ENCODE data around the gene NEUROG1. TPM values are rescaled to one million over a fixed set of nuclear protein-coding genes. Genes with fewer than 3 reads are reported as not detected.

NEUROG1 gene
- total RNA-seq, 1 donor from 2014 or later: 3.7 TPM

DNA sequence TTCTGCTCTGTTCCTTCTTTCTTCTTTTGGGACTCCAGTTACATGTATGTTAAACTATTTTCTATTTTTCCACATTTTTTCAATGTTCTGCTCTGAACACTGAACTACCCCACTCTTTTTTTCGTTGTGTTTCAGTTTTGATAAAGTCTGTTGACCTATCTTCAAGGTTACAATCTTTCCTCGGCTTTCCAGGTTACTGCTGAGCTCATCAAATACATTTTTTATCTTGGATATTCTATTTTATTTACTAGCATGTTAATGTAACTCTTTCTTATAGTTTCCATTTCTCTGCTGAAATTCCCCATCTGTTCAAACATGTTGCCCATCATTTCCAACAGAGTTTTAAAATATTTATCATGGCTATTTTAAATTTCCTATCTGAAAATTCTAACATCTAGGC lies 13.8 kb downstream of the NEUROG1 start:
- peaks cover 24% of the 10 kb centered on the region for H3K9me3 Mint-ChIP-seq
- peaks cover 75% of the 10 kb centered on the region for H3K27me3 Mint-ChIP-seq
- peaks cover 6% of the 10 kb centered on the region for H3K36me3 Mint-ChIP-seq
- no peak overlapping the region for H3K4me3 Mint-ChIP-seq
- DNase-seq (ENCODE audit: extremely low spot score, unreplicated experiment): no peak
- TF ChIP-seq, protein P1, sequence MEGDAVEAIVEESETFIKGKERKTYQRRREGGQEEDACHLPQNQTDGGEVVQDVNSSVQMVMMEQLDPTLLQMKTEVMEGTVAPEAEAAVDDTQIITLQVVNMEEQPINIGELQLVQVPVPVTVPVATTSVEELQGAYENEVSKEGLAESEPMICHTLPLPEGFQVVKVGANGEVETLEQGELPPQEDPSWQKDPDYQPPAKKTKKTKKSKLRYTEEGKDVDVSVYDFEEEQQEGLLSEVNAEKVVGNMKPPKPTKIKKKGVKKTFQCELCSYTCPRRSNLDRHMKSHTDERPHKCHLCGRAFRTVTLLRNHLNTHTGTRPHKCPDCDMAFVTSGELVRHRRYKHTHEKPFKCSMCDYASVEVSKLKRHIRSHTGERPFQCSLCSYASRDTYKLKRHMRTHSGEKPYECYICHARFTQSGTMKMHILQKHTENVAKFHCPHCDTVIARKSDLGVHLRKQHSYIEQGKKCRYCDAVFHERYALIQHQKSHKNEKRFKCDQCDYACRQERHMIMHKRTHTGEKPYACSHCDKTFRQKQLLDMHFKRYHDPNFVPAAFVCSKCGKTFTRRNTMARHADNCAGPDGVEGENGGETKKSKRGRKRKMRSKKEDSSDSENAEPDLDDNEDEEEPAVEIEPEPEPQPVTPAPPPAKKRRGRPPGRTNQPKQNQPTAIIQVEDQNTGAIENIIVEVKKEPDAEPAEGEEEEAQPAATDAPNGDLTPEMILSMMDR (conservative IDR thresholded peaks at IDR 0.05): no peak
- H3K4me1 Mint-ChIP-seq (ENCODE audit: unreplicated experiment): no peaks in the 10 kb centered on the region
- no peak overlapping the region for H3K27ac Mint-ChIP-seq

GRCh38 chr5:135517631-135518030 lies 18.1 kb downstream of the NEUROG1 start:
- TF ChIP-seq, protein P1 (conservative IDR thresholded peaks at IDR 0.05): no peak
- Mint-ChIP-seq H3K4me1 (ENCODE audit: unreplicated experiment) (no peaks in the 10 kb centered on the region), H3K9me3 (peaks cover 19% of the 10 kb centered on the region), H3K27ac (no peak overlapping the region), H3K27me3 (peaks cover 43% of the 10 kb centered on the region), H3K36me3 (peaks cover 6% of the 10 kb centered on the region), H3K4me3 (no peak overlapping the region)
- DNase-seq (ENCODE audit: extremely low spot score, unreplicated experiment): no peak

- H3K4me3 Mint-ChIP-seq: no peak overlapping the region
- DNase-seq (ENCODE audit: extremely low spot score, unreplicated experiment): no peak
These were observed 21.6 kb downstream of the NEUROG1 start for GRCh38 chr5:135514116-135514515.

DNA sequence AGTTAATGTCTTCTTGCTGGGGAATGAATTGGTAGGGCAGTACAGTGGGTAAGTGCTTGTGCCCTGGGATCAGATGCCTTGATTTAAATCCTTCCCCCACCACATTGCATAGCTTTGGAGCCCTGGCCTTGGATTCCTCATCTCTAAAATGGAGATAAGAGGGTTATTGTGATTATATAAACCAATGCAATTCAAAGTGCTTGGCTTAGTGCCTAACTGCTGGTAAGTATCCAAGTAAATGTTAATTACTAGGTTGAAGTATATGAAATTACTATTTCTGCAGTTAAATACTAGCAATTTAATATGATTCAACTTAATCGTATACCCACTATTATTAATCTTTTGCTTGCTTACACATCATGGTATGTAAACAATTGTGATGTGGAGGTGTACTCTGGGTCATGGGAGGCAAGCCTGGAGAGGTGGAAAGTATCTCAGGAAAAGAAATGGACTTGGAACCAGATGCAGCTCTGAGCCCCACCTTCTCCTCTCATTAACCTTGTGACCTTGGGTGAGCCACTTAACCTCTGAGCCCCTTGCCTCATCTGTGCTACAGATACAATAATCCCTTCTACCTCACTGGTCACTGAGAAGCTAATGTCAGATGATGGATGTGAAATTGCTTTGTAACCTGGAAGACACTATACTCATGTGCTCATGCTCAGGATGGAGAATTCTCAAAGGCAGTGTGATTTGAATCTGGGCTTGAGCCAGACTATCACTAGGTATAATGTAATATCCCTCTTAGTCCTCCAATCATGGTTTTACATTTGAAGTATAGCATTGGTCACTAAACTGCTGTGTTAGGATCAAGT lies 23.8 kb downstream of the NEUROG1 start:
- Mint-ChIP-seq H3K4me3 (no peak overlapping the region), H3K4me1 (ENCODE audit: unreplicated experiment) (peaks cover 12% of the 10 kb centered on the region), H3K27me3 (peaks cover 52% of the 10 kb centered on the region), H3K27ac (no peak overlapping the region), H3K36me3 (no peaks in the 10 kb centered on the region), H3K9me3 (no peaks in the 10 kb centered on the region)
- DNase-seq (ENCODE audit: extremely low spot score, unreplicated experiment): no peak
- TF ChIP-seq, protein P1 (conservative IDR thresholded peaks at IDR 0.05): no peak

More at GRCh38 chr5:135514116-135514515, 21.6 kb downstream of the NEUROG1 start:
- H3K27ac Mint-ChIP-seq: no peak overlapping the region
- H3K36me3 Mint-ChIP-seq: no peaks in the 10 kb centered on the region
- peaks cover 46% of the 10 kb centered on the region for H3K27me3 Mint-ChIP-seq
- TF ChIP-seq, protein P1 (conservative IDR thresholded peaks at IDR 0.05): no peak
- peaks cover 5% of the 10 kb centered on the region for H3K9me3 Mint-ChIP-seq
- H3K4me1 Mint-ChIP-seq (ENCODE audit: unreplicated experiment): no peaks in the 10 kb centered on the region

DNA sequence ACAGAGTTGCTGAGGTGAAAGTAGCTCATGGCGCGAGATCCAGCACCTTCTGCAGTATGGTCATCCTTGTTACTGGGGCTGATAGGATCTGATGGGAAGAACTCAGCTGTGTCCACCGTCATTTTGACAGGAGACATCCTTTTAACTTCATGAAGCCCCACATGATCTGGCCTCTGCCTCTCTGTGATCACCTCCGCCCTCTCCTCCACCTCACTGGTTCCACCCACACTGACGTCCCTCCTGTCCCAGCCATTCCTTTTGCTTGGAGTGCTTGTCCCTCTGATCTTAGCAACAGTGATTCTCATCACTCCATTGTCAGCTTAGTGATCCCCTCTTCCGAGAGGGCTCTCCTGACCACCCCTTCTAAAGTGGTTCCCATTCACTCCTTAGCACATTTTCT lies 25.8 kb downstream of the NEUROG1 start:
- DNase-seq (ENCODE audit: extremely low spot score, unreplicated experiment): no peak
- Mint-ChIP-seq H3K4me1 (ENCODE audit: unreplicated experiment) (peaks cover 12% of the 10 kb centered on the region), H3K36me3 (no peaks in the 10 kb centered on the region), H3K4me3 (no peak overlapping the region), H3K27ac (no peak overlapping the region), H3K9me3 (no peaks in the 10 kb centered on the region), H3K27me3 (peaks cover 53% of the 10 kb centered on the region)
- TF ChIP-seq, protein P1 (conservative IDR thresholded peaks at IDR 0.05): no peak
